HG03039 (cell line): ENCODE data around the gene CPEB3.

Source experiments
- ATAC-seq: cut with Tn5 transposase; IDR thresholded peaks from one replicate; pipeline ENCODE4 v1.9.1; 2021; ENCODE audit warnings: mild to moderate bottlenecking, moderate library complexity; ENCODE audit not compliant: unreplicated experiment

Gene CPEB3

DNA sequence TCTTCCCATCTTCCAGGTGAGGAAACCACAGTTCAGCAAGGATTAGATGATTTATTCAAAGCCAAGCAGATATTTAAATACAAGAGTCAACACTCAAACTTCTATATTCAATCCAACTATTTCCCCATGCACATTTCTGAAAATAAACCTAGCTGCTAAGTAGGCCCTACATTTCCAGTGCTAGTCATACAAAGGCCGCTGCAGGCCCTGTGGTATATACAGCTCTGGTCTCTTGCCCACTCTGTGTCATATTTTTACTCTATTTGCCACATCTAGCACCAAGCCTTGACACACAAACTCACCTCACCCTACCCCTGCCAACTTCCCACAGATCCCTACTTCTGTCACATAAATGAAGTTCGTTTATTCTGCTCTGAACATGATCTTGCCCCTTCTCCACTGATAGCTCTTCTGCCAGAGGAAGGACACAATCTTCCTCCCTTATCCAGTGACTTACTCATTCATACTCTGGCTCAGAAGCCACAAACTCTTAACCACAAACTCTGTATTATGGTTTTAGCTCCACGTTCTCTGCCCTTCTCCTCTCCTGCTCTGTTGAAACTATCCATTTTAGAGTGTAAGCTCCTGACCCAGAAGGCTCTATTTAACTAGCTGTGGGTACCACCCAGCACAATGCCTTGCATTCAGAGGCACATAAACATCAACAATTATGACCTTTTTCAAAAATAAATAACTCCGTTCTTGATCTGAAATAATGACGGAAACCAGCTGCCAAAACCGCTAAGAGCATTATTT lies 180.7 kb downstream of the CPEB3 start:
- ATAC-seq = no peak

DNA sequence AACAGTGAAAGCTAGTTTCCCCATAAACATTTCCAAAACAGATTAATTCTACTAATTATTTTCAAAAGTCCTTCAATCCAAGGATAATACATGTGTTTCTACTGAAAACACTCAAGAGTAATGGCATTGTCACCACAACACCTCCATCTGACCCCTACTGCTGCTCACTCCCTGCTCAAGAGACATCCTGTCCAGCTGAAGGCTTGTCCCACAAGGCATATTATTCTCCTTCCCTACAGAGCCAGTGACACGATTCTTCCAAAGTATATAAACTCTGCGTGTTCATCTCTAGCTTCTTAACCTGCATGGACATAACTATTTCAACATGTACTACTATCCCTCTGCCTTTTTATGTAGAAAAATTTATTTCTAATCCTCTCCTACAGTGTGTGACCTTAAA lies 182.1 kb downstream of the CPEB3 start:
- ATAC-seq = no peak

DNA sequence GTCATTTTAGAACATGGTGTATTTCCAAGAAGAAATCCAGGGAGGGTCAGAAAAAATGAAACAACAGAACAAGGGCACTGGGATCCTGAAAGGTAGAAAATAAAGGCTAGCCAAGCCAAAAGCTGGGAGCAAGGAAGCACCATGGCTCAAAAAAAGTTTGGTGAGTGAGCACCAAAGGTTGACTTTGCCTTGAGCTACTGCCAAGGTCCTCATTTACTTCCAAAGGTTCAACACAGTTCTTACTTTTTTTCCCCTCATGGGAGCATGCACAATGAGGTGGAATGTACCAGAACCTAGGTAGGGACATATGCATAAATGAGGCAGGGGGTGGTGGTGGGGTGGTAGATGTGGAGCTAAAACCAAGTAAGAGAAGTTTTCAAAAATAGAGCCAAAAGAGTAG lies 182.8 kb downstream of the CPEB3 start:
- ATAC-seq = no peak

DNA sequence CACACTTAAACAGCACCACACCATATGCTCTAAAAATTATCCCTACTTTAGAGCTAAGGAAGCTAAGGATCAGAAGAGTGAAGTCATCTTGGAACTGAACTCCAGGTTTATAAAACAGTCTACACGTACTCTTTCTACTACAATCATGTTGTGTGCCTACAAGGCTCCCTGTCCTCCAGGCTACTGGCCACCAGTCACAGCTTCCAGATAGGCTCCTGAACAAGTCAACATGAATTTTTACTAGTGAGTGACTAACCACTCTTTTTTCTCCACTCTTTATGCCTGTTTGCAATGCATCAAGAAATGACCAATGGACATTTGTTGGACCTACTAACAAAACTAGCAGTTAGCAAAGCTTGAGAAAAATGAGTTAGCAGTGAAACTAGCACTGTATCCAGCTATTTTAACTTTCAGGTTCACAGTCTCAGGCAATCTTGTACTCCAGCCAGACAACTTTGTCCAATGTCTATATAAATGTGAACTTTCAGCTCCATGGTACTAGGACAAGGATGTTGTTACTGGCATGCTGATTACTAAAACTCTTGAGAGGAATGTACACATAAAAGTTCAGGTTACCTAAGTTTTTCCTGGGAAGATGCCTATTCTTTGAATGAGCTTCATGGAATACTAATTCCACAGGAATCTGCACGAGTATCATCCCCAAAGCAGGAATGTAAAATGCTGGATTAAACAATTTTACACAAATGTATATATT lies 187.3 kb downstream of the CPEB3 start:
- no peak for ATAC-seq

DNA sequence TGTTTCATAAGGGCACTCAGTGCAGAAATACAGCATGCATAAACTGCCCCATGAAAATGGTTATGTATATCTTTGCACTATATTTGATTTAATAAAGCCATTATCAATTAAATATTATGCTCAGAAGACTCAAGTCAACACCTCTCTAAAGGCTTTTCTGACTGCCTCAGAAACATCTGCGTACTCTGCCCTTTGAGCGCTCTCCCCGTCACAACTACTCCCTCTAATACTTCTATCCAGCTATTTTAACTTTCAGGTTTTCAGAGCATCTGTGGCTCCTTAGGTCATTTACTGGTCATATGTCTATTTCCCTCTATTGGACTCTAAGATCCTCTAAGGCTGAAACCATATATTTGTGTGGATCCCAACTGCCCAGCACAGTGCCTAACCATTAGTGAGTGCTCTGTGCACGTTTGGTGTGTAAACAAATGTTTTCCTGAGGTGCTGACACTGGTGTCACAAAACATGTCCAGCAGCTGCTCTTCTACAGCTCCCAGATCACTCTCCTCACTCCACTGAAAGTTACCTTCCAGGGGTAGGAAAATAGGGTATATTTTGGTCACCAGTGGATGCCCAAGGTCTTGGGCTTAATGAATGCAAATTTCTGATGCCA lies 188.2 kb downstream of the CPEB3 start:
- ATAC-seq = no peak

DNA sequence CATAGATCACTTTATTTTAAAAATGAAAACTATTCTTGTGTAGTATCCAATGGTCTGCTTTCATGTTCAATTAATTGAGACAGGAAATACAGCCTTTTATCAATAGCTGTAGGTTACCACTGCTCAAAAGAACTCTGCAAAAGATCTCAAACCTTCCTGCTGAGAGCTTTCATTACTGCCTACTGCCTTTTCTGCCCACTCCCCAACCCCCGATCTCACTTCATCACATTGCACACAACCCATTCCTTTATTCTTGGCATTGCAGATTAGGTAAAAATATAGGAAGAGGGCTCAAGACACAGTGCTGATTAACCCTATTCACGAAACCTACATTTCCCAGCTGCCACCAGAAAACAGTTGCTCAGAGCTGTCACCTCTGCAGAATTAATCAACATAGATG lies 195.9 kb downstream of the CPEB3 start:
- no peak for ATAC-seq

DNA sequence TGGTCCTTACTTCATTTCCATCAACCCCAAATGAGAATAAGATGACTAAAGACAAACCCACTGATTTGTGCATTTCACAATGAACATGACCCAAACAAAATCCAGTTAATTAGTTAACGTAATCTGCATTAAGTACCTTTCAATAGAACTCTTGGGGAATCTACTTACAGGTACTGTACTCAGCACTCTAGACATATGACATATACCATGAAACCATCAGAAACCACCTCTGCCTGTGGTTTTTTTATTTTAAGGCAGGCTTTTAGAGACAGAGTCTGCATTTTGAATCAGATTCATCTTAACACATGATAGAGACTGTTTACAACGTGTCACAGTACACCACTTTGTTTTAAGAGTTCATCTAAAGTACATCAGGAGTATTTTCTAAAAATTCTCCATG lies 198.9 kb downstream of the CPEB3 start:
- no peak for ATAC-seq

DNA sequence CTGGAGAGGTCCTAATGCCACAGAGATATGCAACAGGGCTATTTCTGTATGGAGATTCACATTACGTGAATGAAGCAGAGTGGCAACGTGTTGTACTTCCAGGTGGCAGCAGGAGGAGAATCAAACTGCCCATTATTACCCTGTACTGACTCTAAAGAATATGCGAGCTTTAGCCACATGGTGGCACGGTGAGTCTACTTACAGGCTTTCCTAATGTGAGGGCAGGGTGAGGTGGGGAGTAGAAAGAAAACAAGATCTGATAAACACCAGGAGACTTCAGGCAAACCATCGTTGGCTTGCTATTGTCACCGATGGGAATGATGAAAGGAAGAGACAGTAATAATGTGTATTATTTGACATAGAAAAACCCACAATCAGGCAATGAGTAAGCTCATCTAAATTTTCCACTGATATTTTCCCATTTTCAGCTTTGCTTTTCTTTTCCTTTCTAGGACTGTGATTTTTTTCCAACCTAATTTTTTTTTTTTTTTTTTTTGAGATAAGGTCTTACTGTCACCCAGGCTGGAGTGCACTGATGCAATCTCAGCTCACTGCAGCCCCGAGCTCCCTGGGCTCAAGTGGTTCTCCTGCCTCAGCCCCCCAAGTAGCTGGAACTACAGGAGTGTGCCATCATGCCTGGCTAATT lies 203.0 kb downstream of the CPEB3 start:
- peak; percentile 88 for ATAC-seq

DNA sequence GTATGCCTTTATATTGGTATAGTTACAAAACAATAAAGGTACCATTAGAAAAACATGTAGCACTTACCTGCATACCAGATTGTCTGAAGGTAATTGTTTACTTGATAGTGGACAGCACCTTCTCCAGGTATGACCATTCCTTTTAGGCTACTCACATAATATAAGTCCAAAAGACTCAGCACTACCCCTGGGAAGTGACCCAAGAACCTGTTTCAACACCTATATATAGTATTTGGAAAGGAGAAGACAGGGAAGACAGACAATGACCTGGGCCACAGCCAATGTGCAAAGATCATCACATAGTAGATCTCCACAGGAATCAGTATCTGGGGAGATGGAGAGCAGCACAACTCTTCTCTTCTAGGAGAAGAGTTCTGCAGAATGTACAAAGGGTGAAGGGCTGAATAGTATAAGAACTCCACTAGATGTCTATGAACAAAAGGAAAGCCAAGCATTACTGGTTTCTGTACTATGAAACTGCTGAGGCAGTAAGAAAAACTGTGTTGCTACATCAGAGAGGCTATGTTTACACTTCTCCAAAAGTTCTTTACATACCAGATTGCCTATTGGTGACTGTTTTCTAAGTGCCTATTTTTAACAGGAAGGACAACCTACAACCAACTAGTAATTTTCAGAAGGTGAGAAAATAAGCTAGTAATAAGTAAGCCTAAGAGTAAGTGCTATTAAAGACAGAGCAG lies 208.1 kb downstream of the CPEB3 start:
- ATAC-seq = no peak

DNA sequence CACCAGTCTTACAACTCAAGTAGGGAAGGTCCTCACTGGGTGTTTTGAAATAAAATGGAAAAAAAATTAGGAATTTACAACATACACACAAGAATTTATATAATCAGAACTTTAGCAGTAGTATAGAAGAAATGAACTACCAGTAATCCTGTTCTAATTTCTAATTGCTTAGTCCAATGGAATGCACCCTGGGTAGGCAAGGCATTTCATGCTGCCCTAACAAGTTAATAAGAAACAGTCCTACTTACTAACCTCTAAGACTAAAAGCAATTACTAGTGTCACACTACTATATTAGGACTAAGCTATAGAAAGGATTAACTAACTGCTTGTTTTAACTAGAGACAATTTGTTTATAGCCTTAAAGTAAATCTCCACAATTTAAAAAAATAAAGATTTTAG lies 209.2 kb downstream of the CPEB3 start:
- no peak for ATAC-seq

DNA sequence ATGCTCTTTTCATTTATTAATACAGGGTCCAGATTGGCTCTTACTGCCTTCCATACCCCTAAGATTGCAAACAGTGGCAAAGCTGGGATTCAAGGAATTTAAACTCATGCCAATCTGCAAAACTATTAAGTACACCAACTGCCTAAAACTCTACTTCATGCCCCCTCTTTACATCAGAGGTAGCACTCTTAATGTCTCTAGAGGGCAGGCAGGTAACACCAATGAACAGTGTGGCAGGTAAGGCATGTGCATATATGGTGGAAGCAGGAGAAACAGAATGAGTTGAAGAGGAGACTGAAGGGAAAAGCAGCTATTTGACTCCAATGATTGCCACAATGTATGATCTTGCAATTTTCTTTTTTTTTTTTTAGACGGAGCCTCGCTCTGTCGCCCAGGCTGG lies 210.6 kb downstream of the CPEB3 start:
- ATAC-seq = no peak

DNA sequence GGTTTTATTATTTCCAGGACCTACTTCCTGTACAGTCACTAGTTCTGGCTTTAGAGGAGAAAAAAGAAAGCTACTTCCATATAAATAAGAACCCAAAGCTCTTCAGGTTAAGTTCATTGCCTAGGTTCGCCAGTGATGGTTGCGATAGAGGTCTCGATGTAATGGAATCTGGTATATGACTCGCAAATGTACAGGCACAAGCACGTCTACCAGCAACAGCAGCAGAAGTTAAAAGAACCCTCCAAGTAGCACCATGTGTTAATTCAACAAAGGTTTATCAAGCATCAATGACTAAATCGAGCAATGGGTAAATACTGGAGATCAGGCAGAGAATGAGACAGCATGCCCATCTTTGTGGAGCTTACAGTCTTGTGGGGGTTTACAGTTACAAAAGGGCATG lies 211.9 kb downstream of the CPEB3 start:
- no peak for ATAC-seq

DNA sequence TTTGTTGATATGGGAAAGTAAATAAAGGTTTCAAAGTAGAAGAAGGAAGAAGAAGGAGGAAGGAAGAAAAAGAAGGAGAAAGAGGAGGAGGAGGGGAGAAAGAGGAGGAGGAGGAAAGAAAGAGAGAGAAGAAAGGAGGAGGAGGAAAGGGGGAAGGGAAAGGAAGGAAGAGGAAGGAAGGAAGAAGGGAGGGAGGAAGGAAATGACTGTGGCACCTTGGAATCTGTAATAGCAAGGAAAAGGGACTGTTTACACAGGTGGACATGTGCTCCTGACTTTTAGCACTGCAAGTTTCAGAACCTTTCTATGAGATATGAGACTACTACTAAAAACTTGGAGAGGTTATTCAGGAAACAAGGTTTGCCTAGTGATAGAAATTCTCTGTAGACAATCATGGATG lies 214.2 kb downstream of the CPEB3 start:
- ATAC-seq = no peak

DNA sequence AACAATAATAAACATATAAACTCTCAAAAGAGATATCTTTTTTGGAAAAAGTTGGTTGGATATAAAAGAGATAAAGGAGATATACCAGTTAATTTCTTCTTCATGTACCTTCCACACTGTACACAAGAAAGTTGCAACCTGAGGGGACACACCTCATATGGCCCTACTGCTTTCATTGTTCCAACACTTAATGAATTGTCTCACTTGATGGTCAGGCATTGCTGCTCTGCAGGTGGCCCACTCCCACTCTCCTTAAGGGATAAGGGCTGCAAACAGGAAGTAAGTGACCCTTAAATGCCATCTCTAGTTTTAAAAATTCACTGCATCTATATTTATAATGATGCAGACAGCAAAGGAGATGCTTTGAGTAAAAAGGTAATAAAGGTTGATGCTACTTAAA lies 215.0 kb downstream of the CPEB3 start:
- ATAC-seq = no peak

DNA sequence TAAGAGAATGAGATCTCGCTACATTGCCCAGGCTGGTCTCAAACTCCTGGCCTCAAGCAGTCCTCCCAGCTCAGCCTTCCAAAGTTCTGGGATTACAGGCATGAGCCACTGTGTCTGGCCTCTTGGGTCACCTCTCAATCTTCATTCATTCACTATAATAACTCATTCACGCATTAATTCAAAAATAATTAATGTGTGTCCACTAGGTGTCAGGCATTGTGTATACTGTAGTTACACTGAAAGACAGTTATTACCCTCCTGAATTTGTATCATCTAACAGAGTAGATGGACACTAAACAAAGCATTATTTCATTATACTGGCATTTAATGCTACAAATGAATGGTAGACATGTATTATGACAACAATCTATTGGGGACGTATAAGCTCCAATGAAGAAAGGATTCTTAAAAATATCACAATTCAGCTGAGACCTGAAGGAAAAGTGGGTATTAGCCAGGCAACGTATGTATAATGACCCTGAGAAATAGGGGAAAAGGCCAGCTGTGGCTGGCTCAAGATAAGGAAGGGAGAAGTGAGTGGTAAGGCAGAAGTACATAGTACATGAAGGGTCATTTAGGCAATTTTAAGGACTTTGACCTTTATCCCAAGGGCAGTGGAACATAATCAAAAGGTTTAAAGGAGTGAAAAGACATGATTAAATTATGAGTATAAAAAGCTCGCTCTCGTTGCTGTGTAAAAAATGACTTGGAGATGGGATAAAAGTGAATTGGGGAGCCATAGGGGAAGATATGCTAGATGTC lies 216.6 kb downstream of the CPEB3 start:
- ATAC-seq = no peak

DNA sequence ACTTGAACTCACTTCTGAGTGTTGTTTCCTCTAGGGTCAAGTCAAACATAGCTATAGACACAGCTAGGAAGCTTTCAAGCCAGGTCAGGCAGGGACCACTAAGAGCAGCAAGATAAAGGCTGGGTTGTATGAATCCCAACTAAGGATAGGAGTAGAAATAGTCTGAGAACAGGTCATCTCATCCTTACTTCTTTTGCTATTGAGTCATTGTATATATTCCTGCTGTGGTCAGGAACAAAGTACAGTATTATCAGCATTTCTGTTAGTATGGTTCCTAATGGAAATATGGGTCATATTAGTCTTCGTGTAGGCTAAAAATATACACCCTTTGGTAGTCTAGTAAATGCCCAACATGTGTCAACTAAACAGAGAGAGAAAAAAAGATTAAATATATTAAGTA lies 222.0 kb downstream of the CPEB3 start:
- no peak for ATAC-seq

DNA sequence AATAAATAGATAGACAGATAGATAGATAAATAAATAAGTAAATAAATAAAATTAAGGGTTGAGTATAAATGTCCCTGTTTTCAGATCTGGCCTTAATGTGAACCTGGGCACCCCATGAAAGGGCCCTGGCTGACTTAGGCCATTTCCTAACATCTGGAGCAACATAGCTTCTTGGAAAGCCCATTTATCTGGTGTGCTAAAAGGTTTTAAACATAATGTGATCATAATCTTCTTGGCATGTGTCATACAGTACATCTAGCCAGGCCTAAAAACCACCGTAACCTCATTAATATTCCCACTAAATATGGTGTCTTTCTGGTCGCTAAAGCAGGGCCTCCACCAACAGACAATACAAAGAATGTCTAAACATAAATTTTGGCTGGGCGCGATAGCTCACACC lies 224.5 kb downstream of the CPEB3 start:
- ATAC-seq = no peak

DNA sequence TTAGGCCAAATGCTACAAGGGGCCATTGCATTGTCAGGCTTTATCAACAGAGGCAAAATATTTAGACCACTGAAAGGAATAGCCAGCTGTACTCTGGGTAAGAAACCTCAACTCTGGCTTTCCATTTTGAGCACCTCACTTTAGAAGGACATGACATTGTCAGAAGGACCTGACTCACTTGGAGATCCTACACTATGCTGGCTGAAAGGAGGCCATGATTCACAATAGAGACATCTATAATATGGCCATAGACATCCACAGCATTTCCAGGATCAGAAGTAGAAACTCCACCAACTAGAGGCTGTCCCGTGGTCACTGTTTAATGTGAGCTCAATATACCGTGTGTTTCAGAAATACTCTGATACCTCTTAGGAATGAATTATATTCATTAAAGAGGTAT lies 226.4 kb downstream of the CPEB3 start:
- ATAC-seq = no peak

DNA sequence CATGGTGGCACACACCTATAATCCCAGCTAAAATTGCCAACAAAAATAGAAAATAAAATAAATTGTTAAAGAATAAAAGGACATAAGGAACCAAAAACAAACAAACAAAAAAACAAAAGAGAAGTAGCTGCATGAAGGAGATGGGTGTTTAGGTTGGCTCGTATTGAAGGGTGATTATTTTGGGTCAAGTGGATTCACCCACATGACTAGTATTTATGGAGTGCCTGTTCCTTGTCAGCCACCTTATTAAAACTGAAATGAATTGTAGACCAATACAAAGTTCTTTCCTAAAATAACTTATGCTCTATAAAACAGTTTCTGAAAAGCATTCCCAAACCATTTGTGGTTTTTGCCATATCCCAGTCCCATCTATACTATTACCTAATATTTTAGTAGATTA lies 228.6 kb downstream of the CPEB3 start:
- no peak for ATAC-seq

DNA sequence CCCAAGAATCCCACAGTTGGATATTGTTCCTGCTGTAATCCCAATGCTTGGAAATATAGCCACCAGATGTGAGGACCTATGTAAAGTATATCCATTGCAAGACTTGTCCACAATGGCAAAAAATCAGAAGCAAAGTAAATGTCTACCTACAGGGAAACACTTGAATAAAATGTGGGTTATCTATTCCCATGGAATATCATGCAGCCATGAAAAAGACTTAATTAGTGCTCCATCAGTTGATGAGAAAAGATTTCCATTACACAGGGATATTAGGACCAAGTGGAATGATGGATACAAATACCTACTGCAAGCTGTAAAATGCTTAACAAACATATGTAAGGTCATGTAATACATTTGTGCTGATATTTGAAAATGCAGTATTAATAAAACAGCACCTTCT lies 236.1 kb downstream of the CPEB3 start:
- ATAC-seq = no peak
